NCI-H146 treated with DMSO at 0.1 percent for 48 hours (cell line): ENCODE results near the gene RGMB.
"Not testable (repeated sequence)": the region's sequence is repeated elsewhere in the genome, so short reads cannot be mapped to it uniquely, and the experiment has no call there.

Experiments
- DNase-seq: peaks from one replicate; lab custom pipeline; 2025; ENCODE audit not compliant: unreplicated experiment; lab: John Stamatoyannopoulos, UW

The RGMB gene, protein sequence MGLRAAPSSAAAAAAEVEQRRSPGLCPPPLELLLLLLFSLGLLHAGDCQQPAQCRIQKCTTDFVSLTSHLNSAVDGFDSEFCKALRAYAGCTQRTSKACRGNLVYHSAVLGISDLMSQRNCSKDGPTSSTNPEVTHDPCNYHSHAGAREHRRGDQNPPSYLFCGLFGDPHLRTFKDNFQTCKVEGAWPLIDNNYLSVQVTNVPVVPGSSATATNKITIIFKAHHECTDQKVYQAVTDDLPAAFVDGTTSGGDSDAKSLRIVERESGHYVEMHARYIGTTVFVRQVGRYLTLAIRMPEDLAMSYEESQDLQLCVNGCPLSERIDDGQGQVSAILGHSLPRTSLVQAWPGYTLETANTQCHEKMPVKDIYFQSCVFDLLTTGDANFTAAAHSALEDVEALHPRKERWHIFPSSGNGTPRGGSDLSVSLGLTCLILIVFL

DNA sequence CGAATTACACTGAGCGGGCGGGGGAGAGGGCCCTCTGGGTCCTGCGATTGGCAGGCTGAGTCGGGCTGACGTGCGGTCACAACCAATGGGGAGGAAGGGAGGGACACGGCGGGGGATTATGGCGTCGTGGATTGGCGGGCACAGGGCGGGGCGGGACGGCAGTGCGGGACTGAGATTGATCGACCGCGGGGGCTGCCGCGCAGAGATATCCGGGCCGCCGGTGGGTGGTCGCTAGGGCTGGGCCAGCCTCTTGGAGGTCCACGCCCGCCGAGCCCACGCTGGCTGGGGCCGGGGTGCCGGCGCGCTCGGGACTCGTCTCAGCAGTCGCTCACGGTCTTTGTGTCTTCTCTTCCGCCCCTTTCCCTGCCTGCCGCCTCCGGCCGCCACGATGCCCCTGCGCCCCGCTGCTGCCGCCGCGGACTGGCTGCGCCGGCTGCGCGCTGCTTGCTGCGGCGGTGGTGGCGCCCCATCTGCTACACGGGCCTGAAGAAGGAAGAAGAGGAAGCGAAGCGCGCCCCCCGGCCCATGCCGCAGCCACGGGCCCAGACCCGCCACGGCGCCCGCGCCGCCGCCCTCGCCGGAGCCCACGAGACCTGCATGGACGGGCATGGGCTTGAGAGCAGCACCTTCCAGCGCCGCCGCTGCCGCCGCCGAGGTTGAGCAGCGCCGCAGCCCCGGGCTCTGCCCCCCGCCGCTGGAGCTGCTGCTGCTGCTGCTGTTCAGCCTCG, at the start of gene RGMB:
TSS of gene RGMB (plus strand) at position 200 of the 728 bp plus-strand sequence. CDS start at position 608, 408 bp downstream.
- DNase-seq: peak; percentile 78

- DNase-seq: no peak
These were observed 47.2 kb upstream of the RGMB start for GRCh38 chr5:98726258-98726657.

DNA sequence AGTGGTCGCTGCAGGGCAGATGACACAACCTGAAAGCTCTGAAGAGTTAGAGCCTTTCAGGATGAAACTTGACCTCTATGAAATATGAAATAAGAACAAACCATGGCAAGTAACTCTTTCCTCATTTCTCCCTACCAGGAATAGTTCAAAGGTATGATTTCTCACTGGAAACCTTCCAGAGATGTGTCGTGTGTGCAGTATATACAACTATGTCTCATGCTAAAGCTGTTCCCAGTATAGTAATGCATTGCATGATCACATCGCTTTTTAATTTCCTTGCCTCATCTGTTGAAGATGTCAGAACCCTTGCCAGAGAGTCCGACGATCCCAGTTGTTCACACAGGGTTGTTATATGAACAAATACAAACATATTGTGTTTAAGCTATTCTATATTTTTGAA, 45.8 kb upstream of the RGMB start:
- DNase-seq: no peak

DNA sequence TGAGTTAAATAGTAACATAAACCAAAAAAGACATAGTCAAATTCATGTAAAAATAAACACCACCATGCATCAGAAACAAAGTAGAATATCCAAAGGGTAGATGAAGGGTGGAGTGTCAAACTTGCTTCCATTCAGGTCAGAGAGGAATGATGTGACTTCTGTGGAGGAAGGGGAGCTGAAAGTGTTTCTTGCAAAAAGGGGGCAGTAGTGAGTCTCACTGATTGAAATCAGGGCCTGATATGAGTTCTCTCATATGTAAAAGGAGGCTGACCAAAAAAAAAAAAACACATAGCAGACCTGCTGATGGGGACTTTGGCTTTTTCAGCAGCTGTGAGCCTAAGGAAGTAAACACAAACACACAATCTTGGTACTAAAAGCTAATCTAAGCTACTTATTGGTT, 38.8 kb upstream of the RGMB start:
- DNase-seq: no peak

DNA sequence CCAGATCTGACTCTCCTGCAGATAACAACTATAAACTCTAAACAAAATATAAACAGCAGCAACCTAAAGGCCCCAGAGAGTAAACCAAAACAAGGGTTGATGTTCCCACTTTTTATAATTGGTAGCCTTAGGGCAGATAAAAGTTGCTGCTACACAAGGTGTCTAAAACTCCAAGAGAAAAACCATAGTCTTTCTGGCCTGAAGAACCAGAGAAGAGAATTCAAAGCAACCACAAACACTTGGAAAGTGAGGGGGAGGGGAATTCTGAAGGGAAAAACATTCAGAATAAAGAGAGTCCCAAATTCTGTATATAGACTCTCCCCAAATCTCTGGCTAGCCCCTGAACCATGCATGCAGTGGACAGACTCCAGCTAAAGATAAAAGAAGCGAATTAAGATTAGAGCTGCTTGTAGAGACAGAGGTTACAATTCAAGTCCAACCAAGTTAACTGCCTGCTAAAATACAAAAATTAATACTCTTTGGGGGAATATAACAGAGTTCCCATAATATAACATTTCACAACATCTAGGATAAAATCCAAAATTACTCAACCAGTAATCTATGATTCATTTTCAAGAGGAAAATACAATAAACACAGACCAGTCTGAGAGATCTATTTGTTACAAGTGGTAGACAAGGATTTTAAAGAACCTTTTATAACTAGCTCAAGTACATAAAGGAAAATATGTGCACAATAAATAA, 37.5 kb upstream of the RGMB start:
- no peak for DNase-seq

- no peak for DNase-seq
These were observed 36.7 kb upstream of the RGMB start for GRCh38 chr5:98736753-98737152.

GRCh38 chr5:98737441-98737840, 36.0 kb upstream of the RGMB start:
- not testable (repeated sequence) for DNase-seq

DNA sequence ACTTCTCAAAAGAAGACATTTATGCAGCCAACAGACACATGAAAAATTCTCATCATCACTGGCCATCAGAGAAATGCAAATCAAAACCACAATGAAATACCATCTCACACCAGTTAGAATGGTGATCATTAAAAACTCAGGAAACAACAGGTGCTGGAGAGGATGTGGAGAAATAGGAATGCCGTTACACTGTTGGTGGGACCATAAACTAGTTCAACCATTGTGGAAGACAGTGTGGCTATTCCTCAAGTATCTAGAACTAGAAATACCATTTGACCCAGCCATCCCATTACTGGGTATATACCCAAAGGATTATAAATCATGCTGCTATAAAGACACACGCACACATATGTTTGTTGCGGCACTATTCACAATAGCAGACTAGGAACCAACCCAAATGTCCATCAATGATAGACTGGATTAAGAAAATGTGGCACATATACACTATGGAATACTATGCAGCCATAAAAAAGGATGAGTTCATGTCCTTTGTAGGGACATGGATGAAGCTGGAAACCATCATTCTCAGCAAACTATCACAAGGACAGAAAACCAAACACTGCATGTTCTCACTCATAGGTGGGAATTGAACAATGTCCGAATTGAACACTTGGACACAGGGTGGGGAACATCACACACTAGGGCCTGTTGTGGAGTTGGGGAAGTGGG, 34.8 kb upstream of the RGMB start:
- DNase-seq: not testable (repeated sequence)

DNA sequence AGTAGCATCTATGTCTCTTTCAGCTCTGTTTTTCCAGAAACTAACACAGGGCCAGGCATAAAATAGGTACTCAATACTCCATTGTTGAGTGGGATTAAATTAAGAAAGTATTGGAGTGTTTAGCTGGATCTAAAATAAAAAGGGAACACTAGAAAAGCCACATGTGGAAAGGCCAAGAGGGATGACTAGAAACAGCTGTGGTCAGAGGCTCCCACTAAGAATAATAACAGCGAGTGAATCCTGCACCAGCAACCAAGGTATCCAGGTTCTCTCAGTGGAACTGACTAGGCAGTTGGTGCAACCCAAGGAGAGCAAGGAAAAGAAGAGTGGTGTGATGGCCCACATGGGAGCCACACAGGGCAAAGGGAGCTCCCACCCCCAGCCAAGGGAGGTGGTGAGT, 31.5 kb upstream of the RGMB start:
- no peak for DNase-seq

DNA sequence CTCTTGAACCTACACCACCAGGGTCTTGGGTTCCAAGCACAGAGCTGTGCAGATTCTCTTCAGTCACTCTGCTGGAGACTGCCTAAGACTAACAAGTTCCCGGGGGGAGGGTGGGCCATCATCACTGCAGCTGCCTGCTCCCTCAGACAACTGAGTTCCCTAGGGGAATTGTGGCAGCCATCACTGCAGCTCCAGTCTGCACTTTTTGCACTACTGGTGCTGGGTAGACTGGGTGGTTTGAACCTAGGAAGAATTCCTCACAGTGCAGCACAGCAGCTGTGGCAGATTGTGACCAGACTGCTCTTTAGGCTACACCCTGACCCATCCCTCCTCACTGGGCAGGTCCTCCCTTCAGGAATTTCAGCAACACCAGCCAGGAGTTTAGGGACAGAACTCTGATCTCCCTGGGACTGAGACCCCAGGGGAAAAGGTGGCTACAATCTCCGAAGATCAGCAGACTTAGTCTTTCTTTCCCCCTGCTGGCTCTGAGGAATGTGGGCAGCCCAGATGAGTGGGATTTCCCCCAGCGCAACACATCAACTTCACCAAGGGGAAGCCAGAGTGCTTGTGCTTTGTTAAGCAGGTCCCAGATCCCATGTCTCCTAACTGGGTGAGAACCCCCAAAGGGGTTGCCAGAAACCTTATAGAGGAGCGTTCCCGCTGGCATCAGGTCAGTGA, 30.9 kb upstream of the RGMB start:
- DNase-seq: no peak

DNA sequence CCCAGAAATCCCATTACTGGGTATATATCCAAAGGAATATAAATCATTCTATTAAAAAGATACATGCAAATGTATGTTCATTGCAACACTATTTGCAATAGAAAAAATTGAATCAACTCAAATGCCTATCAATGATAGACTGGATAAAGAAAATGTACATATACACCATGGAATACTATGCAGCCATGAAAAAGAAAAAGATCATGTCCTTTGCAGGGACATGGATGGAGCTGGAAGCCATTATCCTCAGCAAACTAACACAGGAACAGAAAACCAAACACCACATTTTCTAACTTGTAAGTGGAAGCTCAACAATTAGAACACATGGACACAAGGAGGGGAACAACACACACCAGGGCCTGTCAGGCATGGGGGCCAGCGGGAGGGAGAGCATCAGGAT, 25.2 kb upstream of the RGMB start:
- DNase-seq: not testable (repeated sequence)

DNA sequence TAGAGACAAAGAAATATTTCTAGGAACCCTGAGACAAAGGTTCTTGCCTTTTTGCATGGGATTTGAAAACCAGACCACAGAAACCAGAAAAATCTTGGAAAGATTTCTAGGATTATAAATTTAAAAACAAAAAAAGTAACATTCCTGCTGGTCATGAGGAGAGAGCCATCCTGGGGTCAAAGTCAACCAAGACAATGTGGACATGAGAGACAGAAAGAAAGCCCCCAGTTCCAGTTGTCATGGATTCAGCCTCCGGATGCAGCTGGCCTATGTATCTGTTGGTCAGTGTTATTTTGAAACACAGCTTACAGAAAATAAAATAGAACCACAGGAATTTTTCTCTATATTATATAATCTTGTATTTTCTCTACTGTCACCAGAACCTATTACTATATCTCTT, 24.4 kb upstream of the RGMB start:
- DNase-seq: no peak

DNA sequence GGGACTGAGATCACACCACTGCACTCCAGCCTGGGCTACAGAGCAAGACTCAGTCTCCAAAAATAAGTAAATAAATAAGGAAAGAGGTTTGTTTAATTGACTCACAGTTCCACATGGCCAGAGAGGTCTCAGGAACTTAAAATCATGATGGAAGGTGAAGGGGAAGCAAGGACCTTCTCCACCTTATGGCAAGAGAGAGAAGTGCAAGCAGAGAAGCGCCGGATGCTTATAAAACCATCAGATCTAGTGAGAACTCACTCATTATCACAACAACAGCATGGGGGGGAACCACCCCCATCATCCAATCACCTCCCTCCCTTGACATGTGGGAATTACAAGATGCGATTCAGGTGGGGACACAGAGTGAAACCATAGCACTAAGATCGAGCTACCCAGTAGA, 22.8 kb upstream of the RGMB start:
- no peak for DNase-seq

DNA sequence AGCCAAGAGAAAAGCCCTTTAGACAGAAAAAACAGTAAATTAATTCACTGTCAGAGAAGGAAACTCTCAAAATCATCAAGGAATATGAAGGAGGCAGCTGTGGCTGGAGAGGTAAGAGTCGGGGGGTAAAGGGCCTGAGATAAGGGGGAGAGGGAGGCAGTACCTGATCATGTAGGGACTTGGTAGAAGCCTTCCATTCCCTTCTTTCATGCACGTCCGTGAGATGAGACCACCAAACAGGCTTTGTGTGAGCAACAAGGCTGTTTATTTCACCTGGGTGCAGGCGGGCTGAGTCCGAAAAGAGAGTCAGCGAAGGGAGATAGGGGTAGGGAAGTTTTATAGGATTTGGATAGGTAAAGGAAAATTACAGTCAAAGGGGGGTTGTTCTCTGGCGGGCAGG, 21.1 kb upstream of the RGMB start:
- DNase-seq: not testable (repeated sequence)

- DNase-seq: not testable (repeated sequence)
These were observed 20.7 kb upstream of the RGMB start for GRCh38 chr5:98752801-98753200.

DNA sequence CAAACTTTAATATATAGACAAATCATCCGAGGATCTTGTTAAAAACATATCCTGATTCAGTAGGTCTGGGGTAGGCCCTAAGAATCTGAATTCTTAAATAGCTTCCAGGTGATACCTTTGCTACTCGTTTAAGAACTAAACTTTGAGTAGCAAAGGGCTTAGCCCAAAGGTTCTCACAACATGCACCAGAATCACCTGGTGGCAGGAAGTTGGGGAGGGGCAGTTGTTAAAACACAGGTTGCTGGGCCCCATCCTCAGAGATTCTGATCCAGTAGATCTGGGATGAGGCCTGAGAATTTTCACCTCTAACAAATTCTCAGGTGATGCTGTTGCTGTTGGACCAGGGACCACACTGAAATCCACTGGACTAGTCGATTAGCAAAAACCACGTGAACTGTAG, 20.0 kb upstream of the RGMB start:
- DNase-seq: no peak

DNA sequence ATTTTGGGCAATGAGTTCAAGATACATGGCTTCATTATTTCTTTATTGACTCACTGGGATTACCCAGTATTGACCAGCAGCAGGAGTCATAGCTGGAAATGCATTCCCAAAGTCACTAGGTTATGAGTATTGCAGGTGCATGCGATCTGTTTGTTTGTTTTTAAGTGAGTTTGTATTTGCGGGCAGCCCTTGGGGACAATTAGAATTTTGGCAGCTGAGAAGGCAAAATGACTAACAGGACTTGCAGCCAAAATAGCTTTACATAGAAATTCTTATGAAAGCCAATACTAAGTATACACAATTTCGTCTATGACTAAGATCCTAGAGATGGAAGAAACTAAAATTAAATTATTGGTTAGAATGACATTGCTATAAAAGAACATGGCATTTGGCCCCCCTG, 18.1 kb upstream of the RGMB start:
- no peak for DNase-seq

DNA sequence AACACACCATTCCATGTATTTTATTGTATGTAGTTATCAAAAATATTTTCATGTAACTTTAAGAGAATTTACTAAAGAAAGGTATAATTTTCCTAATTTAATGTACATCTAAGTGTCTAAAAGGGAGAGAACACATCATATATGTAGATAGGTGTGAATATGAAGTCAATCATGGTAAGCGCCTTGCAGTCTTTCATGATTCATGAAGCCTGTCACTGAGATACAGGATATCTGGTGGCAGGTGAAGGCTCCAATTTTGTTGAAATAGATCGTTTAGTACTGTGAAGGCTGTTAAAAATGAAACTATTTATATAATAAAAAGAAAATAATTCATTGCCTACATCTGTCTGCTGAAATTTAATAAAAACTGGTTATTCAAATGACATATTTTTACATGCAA, 15.5 kb upstream of the RGMB start:
- DNase-seq: no peak

DNA sequence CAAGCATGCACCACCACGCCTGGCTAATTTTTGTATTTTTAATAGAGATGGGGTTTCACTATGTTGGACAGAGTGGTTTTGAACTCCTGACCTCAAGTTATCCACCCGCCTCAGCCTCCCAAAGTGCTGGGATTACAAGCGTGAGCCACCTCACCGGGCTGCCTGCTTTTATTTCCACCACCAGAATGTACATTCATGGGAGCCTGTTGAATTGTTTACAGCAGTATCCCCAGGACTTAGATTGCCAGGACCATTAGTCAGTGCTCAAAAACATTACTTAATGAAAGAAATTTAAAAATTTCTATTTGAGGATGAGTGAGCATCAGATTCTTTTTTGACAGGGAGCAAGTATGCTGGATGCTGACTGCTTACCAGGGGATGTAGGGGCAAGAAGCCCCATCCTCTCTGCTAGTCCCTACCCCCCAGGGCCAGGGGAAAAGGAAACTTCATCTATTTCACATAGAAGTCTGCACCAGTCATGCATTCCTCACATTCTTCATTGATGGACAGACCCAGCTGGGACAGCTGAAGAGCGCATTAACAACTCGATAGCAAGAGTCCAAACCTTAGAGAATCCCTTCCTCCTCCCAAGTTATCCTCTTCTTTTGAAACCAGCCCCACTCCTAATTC, 10.3 kb upstream of the RGMB start:
- no peak for DNase-seq

- DNase-seq: no peak
These were observed 7.6 kb upstream of the RGMB start for GRCh38 chr5:98765815-98766214.
